ENCODE results near the gene MASP1.

- TF ChIP-seq, protein P1, sequence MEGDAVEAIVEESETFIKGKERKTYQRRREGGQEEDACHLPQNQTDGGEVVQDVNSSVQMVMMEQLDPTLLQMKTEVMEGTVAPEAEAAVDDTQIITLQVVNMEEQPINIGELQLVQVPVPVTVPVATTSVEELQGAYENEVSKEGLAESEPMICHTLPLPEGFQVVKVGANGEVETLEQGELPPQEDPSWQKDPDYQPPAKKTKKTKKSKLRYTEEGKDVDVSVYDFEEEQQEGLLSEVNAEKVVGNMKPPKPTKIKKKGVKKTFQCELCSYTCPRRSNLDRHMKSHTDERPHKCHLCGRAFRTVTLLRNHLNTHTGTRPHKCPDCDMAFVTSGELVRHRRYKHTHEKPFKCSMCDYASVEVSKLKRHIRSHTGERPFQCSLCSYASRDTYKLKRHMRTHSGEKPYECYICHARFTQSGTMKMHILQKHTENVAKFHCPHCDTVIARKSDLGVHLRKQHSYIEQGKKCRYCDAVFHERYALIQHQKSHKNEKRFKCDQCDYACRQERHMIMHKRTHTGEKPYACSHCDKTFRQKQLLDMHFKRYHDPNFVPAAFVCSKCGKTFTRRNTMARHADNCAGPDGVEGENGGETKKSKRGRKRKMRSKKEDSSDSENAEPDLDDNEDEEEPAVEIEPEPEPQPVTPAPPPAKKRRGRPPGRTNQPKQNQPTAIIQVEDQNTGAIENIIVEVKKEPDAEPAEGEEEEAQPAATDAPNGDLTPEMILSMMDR (optimal IDR thresholded peaks at IDR 0.05 in 1 of 3, IDR thresholded peaks at IDR 0.05 in 1 of 3, conservative IDR thresholded peaks at IDR 0.05 in 1 of 3; ENCODE audit: extremely low read depth in 1 of 3, insufficient read depth in 2 of 3, low read length in 3 of 3): no peak
- TF ChIP-seq EZH2 (IDR thresholded peaks at IDR 0.05; ENCODE audit: low read length): no peak
Measured at GRCh38 chr3:187315872-187316271, 24.3 kb upstream of the MASP1 start.
